G401 (cell line): ENCODE results near the gene PDP2. TPM values are rescaled to one million over a fixed set of nuclear protein-coding genes. Genes with fewer than 3 reads are reported as not detected.
A peak's percentile ranks its signal among the peaks of the same experiment; 100 is the strongest.

ENCODE experiments used
- DNase-seq: peaks from one replicate; pipeline ENCODE4 v3.0.0-alpha.2; 2015; ENCODE audit warnings: low spot score
- in situ Hi-C: cut with HindIII; loops from 2 replicates; pipeline ENCODE4 v1.10.0; 2016; ENCODE audit warnings: low sequenced_read_pairs, mixed read lengths
- total RNA-seq: library from RNA; depleted of rRNA; stranded (reverse); fragments of >200 nt; shearing (Covaris generic); gene quantifications from 2 replicates; pipeline ENCODE4 v1.2.3, GENCODE V29; 2014

The PDP2 gene
- total RNA-seq, 1 experiment from 2014 or later = 13.8 TPM

GRCh38 chr16:66911801-66912200 is 31.5 kb downstream of the PDP2 start:
- no peak for DNase-seq
- in situ Hi-C loops = no loop called here

- no peak for DNase-seq
- in situ Hi-C loops = no loop called here
Observed at GRCh38 chr16:66913081-66913480, 32.8 kb downstream of the PDP2 start.

GRCh38 chr16:66913711-66914110 is 33.4 kb downstream of the PDP2 start:
- in situ Hi-C loops = no loop called here
- DNase-seq = no peak

- in situ Hi-C loops = no loop called here
- DNase-seq = no peak
Observed at GRCh38 chr16:66914541-66914940, 34.2 kb downstream of the PDP2 start.

GRCh38 chr16:66915041-66915440 is 34.7 kb downstream of the PDP2 start:
- in situ Hi-C loops = no loop called here
- no peak for DNase-seq

GRCh38 chr16:66916518-66916917 is 36.2 kb downstream of the PDP2 start:
- in situ Hi-C loops = no loop called here
- no peak for DNase-seq

GRCh38 chr16:66917741-66918140 is 37.4 kb downstream of the PDP2 start:
- in situ Hi-C loops = no loop called here

GRCh38 chr16:66918355-66918754 is 38.0 kb downstream of the PDP2 start:
- no peak for DNase-seq
- in situ Hi-C loops = no loop called here

More at GRCh38 chr16:66917741-66918140, 37.4 kb downstream of the PDP2 start:
- no peak for DNase-seq

- in situ Hi-C loops = no loop called here
- DNase-seq = no peak
Observed at GRCh38 chr16:66918803-66919568, 38.7 kb downstream of the PDP2 start, which contains the start of gene CDH16. Gene CDH16 (minus strand): TSS chr16:66918885. CDS start chr16:66918065, 820 bp downstream.

- DNase-seq = no peak
- in situ Hi-C loops = no loop called here
Observed at GRCh38 chr16:66919569-66920298, 39.4 kb downstream of the PDP2 start.

GRCh38 chr16:66920299-66920590 is 39.9 kb downstream of the PDP2 start:
- in situ Hi-C loops = no loop called here
- DNase-seq = no peak

- in situ Hi-C loops = no loop called here
- DNase-seq = no peak
Observed at GRCh38 chr16:66920924-66921680, 40.8 kb downstream of the PDP2 start.

GRCh38 chr16:66921729-66922450 is 41.6 kb downstream of the PDP2 start:
- in situ Hi-C loops = no loop called here
- no peak for DNase-seq

- in situ Hi-C loops = no loop called here
- DNase-seq = peak; percentile 63
Observed at GRCh38 chr16:66923247-66923731, 43.0 kb downstream of the PDP2 start.

GRCh38 chr16:66923866-66924265 is 43.6 kb downstream of the PDP2 start:
- peak; percentile 26 for DNase-seq
- in situ Hi-C loops = no loop called here

- DNase-seq = no peak
- in situ Hi-C loops = no loop called here
Observed at GRCh38 chr16:66924527-66925321, 44.4 kb downstream of the PDP2 start.

- in situ Hi-C loops = no loop called here
- DNase-seq = peak; percentile 28
Observed at GRCh38 chr16:66925322-66925840, 45.1 kb downstream of the PDP2 start, which contains the start of gene RRAD. Gene RRAD (minus strand): TSS chr16:66925535. CDS start chr16:66925179, 356 bp downstream.
